HG02885 (cell line): Measurements from ENCODE around the gene ZNF792.
"Not testable (repeated sequence)": the region's sequence is repeated elsewhere in the genome, so short reads cannot be mapped to it uniquely, and the experiment has no call there.

Experiments used
- ATAC-seq: cut with Tn5 transposase; IDR thresholded peaks from one replicate; pipeline ENCODE4 v1.9.1; 2021; ENCODE audit warnings: mild to moderate bottlenecking; ENCODE audit not compliant: unreplicated experiment, poor library complexity

Gene ZNF792

DNA sequence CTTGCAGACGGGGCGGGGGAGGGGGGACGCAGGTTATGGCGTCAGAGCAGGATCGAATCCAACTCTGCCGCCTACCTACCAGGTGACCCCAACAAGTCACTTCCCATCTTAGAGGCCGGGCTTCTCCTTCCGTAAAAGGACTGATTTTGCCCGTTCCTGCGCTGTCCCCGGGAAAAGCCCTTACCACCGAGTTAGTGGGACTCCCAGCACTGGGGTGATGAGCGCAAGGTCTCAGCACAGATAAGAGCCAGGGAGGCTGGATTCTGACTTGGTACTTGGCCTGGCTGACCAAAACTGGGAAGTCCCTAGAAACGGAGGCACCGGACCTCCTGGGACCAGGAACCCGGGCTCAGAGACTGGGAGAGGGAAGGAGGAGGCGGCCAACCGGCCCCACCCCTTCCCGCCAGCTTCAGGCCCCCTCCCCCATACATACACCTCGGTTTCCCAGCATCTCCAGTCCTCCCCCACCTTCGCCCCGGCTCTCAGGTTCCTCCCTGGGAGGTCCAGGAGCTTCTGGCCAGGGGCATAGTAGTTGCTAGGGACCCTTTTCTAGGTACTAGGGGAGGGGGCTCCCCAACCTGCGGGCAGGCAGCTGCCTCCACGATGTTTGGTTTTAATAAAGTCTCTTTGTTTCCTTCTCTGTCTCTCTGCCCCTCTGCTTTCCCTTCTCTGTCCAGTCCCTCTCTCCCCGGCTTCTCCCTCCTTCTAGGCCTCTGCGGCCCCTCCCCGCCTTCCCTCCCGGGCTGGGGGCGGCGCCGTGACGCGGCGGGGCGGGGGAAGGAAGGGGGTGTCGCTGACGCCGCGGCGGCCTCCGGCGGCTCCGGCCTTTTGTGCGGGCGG is 35.7 kb upstream of the ZNF792 start, which contains the start of gene GRAMD1A:
GRAMD1A (plus strand) TSS at position 826 of the 840 bp plus-strand sequence. CDS start 156 bp downstream, outside the sequence.
- ATAC-seq = peak; percentile 66

DNA sequence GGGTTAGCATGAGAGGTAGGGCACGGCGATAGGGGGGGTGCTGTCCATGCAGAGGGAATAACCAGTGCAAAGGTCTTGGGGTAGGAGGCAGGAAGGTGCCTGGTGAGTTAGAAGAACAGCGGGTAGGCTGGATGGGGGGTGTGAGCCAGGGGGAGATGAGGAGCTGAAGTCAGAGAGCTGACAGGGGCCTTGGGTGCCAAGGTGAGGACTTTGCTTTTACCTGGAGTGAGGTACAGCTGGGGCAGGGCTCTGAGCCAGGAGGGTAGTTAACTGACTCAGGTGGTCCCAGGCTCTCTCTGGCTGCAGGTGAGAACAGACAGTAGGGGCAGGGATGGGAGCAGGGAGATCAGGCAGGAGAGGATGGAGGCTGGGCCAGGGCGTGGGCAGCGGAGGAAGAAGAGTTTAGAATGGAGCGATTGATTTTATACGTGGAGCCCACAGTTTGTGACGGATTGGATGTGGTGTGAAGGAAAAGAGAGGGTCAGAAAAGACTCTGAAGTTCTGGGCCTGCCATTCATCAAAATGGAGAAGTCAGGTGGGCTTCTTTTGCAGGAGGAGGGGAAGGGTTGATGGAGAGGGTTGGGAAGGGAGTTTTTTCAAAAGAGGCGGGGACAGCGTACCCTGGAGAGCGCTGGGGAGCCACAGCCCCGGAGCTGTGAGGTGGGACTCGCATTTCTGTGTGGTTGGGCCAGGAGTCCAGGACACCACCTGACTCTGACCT is 34.9 kb upstream of the ZNF792 start:
- ATAC-seq = no peak

DNA sequence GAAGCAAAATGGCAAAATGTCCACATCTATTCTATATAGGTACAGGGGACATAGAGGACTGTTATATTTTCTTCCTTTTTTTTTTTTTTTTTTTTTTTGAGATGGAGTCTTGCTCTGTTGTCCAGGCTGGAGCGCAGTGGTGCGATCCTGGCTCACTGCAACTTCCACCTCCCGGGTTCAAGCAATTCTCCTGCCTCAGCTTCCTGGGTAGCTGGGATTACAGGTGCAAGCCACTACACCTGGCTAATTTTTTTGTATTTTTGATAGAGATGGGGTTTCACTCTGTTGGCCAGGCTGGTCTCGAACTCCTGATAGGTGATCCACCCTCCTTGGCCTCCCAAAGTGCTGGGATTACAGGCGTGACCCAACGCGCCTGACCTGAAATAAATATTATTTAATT is 34.2 kb upstream of the ZNF792 start:
- ATAC-seq = not testable (repeated sequence)

DNA sequence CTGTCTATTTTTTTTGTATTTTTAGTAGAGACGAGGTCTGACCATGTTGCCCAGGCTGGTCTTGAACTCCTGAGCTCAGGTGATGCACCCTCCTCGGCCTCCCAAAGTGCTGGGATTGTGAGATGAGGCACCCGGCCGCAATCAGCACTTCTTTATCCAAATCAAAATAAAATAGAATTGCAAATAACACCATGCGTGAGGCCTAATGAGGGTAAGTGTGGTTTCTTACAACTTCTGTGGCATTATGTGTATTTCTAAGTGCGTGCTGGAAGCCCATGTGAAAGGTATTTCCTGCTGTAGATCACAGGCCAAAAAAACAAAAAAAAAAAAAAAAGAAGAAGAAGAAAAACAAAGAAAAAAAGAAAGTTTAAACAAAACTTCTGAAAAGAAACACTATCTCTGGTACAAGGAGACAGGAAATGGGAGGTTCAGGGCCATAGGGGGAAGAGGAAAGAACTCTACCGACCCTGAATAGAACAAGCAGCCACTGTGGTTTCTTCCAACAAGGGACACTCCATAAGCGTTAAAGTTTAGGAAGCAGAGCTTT is 33.1 kb upstream of the ZNF792 start:
- no peak for ATAC-seq

GRCh38 chr19:34995551-34995950 is 31.5 kb upstream of the ZNF792 start:
- no peak for ATAC-seq

GRCh38 chr19:34994643-34995541 is 30.9 kb upstream of the ZNF792 start:
- ATAC-seq = no peak

DNA sequence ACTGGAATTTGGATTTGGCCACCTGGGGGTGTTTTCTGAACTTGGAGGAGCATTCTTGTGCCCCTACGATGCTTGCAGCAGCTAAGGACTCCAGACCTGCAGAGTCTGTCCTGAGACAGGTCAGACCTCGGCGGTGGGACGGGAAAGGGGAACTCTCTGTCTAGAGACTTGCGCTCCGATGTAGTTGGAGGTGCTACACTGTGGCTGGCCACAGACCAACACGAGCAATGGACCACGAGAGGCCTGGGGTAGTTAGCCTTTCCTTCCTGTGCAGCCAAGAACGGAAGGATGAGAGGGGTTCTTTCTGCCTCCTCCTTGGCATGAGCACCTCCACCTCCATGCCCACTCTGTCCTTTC is 30.2 kb upstream of the ZNF792 start:
- ATAC-seq = no peak

- ATAC-seq = not testable (repeated sequence)
Measured at GRCh38 chr19:34992582-34992981, 28.6 kb upstream of the ZNF792 start.

- no peak for ATAC-seq
Measured at GRCh38 chr19:34991542-34992333, 27.7 kb upstream of the ZNF792 start.

GRCh38 chr19:34990578-34991192 is 26.7 kb upstream of the ZNF792 start:
- no peak for ATAC-seq

DNA sequence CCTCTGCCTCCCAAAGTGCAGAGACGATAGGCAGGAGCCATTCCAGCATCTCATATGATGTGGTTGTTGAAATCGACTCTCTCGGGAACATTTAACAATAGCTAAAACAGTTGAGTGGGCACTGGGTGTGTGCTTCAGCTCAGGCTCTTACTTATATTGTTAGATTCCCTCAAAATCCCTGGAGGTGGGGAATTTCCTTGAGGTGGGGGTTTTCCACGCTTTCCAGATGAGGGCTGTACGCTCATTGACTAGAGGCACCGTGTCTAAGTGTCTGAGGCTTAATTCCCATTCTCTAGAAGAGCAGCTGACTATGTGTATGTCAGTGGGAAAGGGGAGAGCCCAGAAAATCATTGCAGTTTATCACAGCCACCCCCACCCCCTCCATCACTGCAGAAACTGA is 25.3 kb upstream of the ZNF792 start:
- no peak for ATAC-seq

GRCh38 chr19:34988119-34988518 is 24.1 kb upstream of the ZNF792 start:
- ATAC-seq = no peak

DNA sequence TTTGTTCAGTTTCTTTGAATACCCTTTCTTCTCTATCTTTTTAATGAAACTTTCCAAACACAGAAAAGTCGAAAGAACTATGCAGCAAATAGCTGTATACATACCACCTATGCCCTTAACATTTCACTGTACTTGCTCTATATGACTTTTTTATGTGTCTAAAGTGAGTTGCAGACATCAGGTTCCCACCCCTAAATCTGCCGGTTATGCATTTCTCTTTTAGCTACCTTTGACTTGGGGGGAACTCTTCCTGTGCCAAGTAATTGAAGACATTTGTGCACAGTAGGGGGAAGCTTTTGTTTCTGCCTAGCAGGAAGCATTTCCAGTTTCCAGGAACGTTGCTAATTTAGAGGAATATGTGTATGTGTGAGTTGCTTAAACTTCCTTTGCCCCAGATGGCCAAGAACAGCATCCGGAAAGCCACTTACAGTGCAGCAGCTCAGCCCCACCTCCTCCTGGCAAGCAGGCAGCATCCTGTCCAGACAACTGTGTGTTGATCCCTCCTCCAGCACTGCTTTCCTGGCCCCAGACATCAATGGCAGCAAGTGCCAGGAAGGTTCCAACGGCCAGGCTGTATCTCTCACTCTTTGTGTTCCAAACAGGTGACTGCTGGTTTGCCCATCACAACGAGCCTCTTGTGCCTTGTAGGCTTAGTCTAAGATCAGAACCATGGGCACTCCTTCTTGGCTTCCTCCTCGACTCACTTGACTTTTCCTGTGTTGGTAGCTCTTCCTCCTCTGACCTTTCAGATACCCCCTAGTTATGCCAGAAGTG is 21.4 kb upstream of the ZNF792 start:
- no peak for ATAC-seq

GRCh38 chr19:34984287-34984686 is 20.3 kb upstream of the ZNF792 start:
- ATAC-seq = no peak

GRCh38 chr19:34983786-34984185 is 19.8 kb upstream of the ZNF792 start:
- no peak for ATAC-seq

DNA sequence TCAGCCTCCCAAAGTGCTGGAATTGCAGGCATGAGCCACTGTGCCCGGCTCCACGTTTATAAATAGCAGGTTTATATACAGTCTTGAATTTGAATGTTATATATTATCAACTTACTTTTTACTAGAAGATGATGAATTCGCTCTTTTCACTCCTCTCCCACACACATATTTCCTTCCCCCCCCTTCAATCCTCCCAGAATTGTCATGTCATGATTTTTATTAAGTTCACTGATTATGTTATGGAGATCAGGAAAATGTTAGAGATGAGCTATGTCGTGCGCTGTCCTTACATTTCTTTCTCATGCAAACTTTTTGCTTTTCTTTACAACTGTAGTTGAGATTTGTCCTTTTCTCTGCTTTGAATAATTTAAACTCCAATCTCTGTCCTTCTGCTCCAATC is 18.2 kb upstream of the ZNF792 start:
- no peak for ATAC-seq

DNA sequence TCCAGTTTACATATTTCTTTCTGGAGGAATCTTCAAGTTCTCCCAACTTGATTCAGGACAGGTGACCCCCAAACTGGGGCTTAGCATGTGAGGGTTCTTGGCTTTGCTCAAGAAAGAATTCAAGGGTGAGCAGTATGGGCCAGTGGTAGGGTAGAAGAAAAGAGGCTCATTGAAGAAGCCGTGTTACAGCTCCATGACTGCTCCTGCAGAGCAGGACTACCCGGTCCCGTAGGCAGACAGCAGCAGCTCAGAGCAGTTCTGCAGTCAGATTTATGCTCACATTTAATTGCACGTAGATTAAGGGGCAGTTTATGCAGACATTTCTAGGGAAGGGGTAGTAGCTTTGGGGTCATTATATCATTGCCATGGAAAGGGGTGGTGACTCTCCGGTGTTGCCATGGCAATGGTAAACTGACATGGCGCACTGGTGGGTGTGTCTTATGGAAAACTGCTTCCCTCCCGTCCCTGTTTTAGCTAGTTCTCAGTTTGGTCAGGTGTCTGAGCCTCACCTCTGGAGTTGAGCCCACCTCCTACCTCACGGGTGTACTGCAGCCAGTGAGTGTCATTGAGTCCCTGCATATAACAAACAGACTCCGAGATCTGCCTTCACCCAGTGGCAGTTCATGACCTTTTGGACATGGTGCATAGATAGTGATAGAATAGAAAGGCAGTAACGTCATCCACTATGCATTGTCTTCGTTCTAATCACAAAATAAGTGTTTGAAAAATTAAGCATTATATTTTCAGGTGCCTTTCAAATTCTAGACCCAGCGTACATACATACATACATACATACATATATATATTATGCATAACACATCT is 16.0 kb upstream of the ZNF792 start:
- ATAC-seq = no peak

- ATAC-seq = no peak
Measured at GRCh38 chr19:34976611-34977010, 12.6 kb upstream of the ZNF792 start.
